GM12878 (cell line): Measurements from ENCODE around the gene SLC22A7. TPM values are rescaled to one million over a fixed set of nuclear protein-coding genes. Genes with fewer than 3 reads are reported as not detected.

Source experiments
- ATAC-seq: fragments of 200-7000 bp; cut with Tn5 transposase; 3 replicates; pipeline ENCODE4 v1.9.1; 2020; ENCODE audit warnings: mild to moderate bottlenecking, moderate library complexity
- BruUV-seq: library from RNA; stranded (reverse); fragments of 400-500 nt; replicated peaks from 2 replicates; lab custom pipeline; 2021; lab: Mats Ljungman, UMichigan
- CTCF ChIA-PET: fragments of 300-600 bp; sonication (Branson Sonifier 250); formaldehyde crosslinking; extraction: SDS; loops from one replicate; lab custom pipeline; 2021; ENCODE audit warnings: inconsistent platforms; lab: Yijun Ruan, JAX
- POLR2A ChIA-PET: fragments of 350-600 bp; formaldehyde crosslinking; extraction: SDS; loops from one replicate; lab custom pipeline; 2021; ENCODE audit warnings: inconsistent platforms; lab: Charles Lee
- RAD21 ChIA-PET: fragments of 300-600 bp; sonication (Branson Sonifier 250); formaldehyde crosslinking; loops from one replicate; lab custom pipeline; 2023; ENCODE audit warnings: antibody characterized with exemption; ENCODE audit not compliant: unreplicated experiment; lab: Charles Lee
- SMC1A ChIA-PET: fragments of 300-600 bp; sonication (Branson Sonifier 250); formaldehyde crosslinking; loops from one replicate; lab custom pipeline; 2023; ENCODE audit not compliant: unreplicated experiment, uncharacterized antibody; lab: Charles Lee
- DNase-seq: peaks from one replicate; pipeline ENCODE4 v3.0.0-alpha.2; 2011; ENCODE audit warnings: low read depth, low spot score
- FAIRE-seq: peaks from 3 replicates; lab custom pipeline; 2011; peaks lifted over from hg19 to GRCh38; lab: Jason Lieb, UNC
- H2AFZ ChIP-seq: 2 replicates; pipeline ENCODE4 v1.6.0; 2011; ENCODE audit warnings: low read depth, low read length, control low read depth; ENCODE audit not compliant: control insufficient read depth
- H3K27ac ChIP-seq: 2 replicates; pipeline ENCODE4 v1.5.1; 2011; ENCODE audit warnings: control low read depth; ENCODE audit not compliant: control insufficient read depth, insufficient read depth
- H3K27me3 ChIP-seq, 2 experiments: replicated peaks in 1 of 2; 2 replicates each; pipeline versions ENCODE4 v1.6.0 to v1.6.1; 2011; ENCODE audit warnings: low read length in 1 of 2; ENCODE audit not compliant: control insufficient read depth in 2 of 2, insufficient read depth in 2 of 2
- H3K36me3 ChIP-seq, 2 experiments: 2 replicates each; pipeline ENCODE4 v1.5.1; 2011; ENCODE audit warnings: low read length in 1 of 2; ENCODE audit not compliant: control insufficient read depth in 2 of 2, insufficient read depth in 2 of 2
- H3K4me1 ChIP-seq: 2 replicates; pipeline ENCODE4 v1.6.1; 2011; ENCODE audit warnings: mild to moderate bottlenecking, low read length, moderate library complexity, mixed read lengths; ENCODE audit not compliant: control insufficient read depth, insufficient read depth
- H3K4me2 ChIP-seq: 2 replicates; pipeline ENCODE4 v1.6.0; 2011; ENCODE audit warnings: control low read depth; ENCODE audit not compliant: control insufficient read depth, insufficient read depth
- H3K4me3 ChIP-seq: fragments of 200-600 bp; sonication (generic); 2 replicates; pipeline ENCODE4 v1.5.1; 2016
- H3K79me2 ChIP-seq: 2 replicates; pipeline ENCODE4 v1.6.0; 2011; ENCODE audit warnings: low read length; ENCODE audit not compliant: control insufficient read depth, insufficient read depth
- H3K9ac ChIP-seq: 2 replicates; pipeline ENCODE4 v1.8.0; 2011; ENCODE audit warnings: low read length, control low read depth, mixed read lengths; ENCODE audit not compliant: control insufficient read depth, insufficient read depth
- H3K9me3 ChIP-seq: replicated peaks from 3 replicates; pipeline ENCODE4 v1.5.1; 2011; ENCODE audit warnings: mild to moderate bottlenecking, low read length; ENCODE audit not compliant: control insufficient read depth, insufficient read depth
- H4K20me1 ChIP-seq: 2 replicates; pipeline ENCODE4 v1.6.0; 2011; ENCODE audit not compliant: control insufficient read depth, insufficient read depth
- EZH2 ChIP-seq: IDR thresholded peaks from 2 replicates; pipeline ENCODE4 v1.6.1; 2012; ENCODE audit warnings: low read depth, mild to moderate bottlenecking, control low read depth, inconsistent platforms, low read length, borderline replicate concordance; ENCODE audit not compliant: control insufficient read depth
- GATAD2B ChIP-seq: fragments of 450-650 bp; conservative IDR thresholded peaks from 2 replicates; pipeline ENCODE4 v1.6.1; 2017; ENCODE audit warnings: low read depth, mild to moderate bottlenecking, moderate library complexity
- HDAC6 ChIP-seq: fragments of 200-600 bp; sonication (generic); IDR thresholded peaks from one replicate; pipeline ENCODE4 v1.8.0; 2017; ENCODE audit warnings: antibody characterized with exemption; ENCODE audit not compliant: unreplicated experiment
- MEF2B ChIP-seq: fragments of 450-650 bp; IDR thresholded peaks from 2 replicates; pipeline ENCODE4 v1.6.1; 2018; ENCODE audit warnings: mild to moderate bottlenecking, moderate library complexity; ENCODE audit not compliant: partially characterized antibody, poor library complexity, severe bottlenecking
- NR2F1 ChIP-seq: fragments of 450-650 bp; conservative IDR thresholded peaks from 2 replicates; pipeline ENCODE4 v1.6.1; 2017; ENCODE audit warnings: mild to moderate bottlenecking
- NRF1 ChIP-seq: conservative IDR thresholded peaks from 2 replicates; pipeline ENCODE4 v1.6.1; 2011; ENCODE audit warnings: mild to moderate bottlenecking, low read depth, low read length, improper control_type of control experiment
- PAX8 ChIP-seq: fragments of 450-650 bp; IDR thresholded peaks from 2 replicates; pipeline ENCODE4 v1.6.1; 2017; ENCODE audit warnings: mild to moderate bottlenecking, moderate library complexity
- POLR2AphosphoS5 ChIP-seq: IDR thresholded peaks from 2 replicates; pipeline ENCODE4 v1.6.1; 2011; ENCODE audit warnings: mild to moderate bottlenecking, low read length, inconsistent platforms
- POU2F2 ChIP-seq: IDR thresholded peaks from 3 replicates; pipeline ENCODE4 v1.6.1; 2011; ENCODE audit warnings: low read depth, mild to moderate bottlenecking, low read length, borderline replicate concordance
- SKIL ChIP-seq: fragments of 450-650 bp; IDR thresholded peaks from 2 replicates; pipeline ENCODE4 v1.6.1; 2017; ENCODE audit warnings: mild to moderate bottlenecking, low read depth, inconsistent platforms; ENCODE audit not compliant: poor library complexity, severe bottlenecking
- SP1 ChIP-seq: IDR thresholded peaks from one replicate; pipeline ENCODE4 v1.6.1; 2011; ENCODE audit warnings: low read depth, low read length
- SREBF1 ChIP-seq: IDR thresholded peaks from 2 replicates; pipeline ENCODE4 v1.6.1; 2012; ENCODE audit warnings: mild to moderate bottlenecking, low read length
- ZNF24 ChIP-seq: fragments of 450-650 bp; IDR thresholded peaks from 2 replicates; pipeline ENCODE4 v1.6.1; 2017; ENCODE audit warnings: antibody characterized with exemption, mild to moderate bottlenecking
- WGBS: methylation state at CpG from one replicate; pipeline ENCODE4 v1.1.6; 2016; ENCODE audit warnings: low lambda C conversion rate; ENCODE audit not compliant: insufficient replicate concordance, insufficient coverage; ENCODE audit errors: missing lambda C conversion rate; 5-methylcytosine and 5-hydroxymethylcytosine counted together
- in situ Hi-C: fragments of 300-500 bp; cut with MboI; formaldehyde crosslinking; loops from 9 replicates; pipeline ENCODE4 v1.14.3; 2018; ENCODE audit warnings: mixed read lengths
- intact Hi-C: fragments of 100-400 bp; cut with micrococcal nuclease; formaldehyde crosslinking; loops from one replicate; pipeline ENCODE4 v1.14.2; 2022; ENCODE audit not compliant: unreplicated experiment
- polyA plus RNA-seq, 11 experiments: library from polyadenylated mRNA; depleted of rRNA in 4 of 11; unstranded in 6 of 11; stranded (reverse) in 5 of 11; fragments of >200 nt; fragmentation: Nextera tagmentation in 4 of 11; fragmentation: Illumina TruSeq in 1 of 11; extraction: Ambion mirVana in 4 of 11; extraction: Trizol in 1 of 11; gene quantifications; 1 replicate in 1 of 11; 2 replicates in 10 of 11; pipeline versions ENCODE4 v1.2.1 to v1.2.3, GENCODE V29; 2011 to 2016; ENCODE audit warnings: inconsistent platforms in 2 of 11, missing spikeins in 2 of 11, low read depth in 1 of 11
- total RNA-seq, 4 experiments: library from RNA; depleted of rRNA in 3 of 4; stranded (reverse); fragments of >200 nt in 3 of 4; fragmentation: Illumina TruSeq in 1 of 4; extraction: Trizol in 1 of 4; gene quantifications; 2 replicates each; pipeline versions ENCODE4 v1.2.1 to v1.2.3, GENCODE V29; 2013 to 2021
- TF ChIP-seq, protein P1 (sequence below): fragments of 450-650 bp; IDR thresholded peaks from 2 replicates; pipeline ENCODE4 v1.6.1; 2018; ENCODE audit warnings: borderline replicate concordance, mild to moderate bottlenecking; ENCODE audit not compliant: partially characterized antibody
- TF ChIP-seq, protein P2 (sequence below): IDR thresholded peaks from 2 replicates; pipeline ENCODE4 v1.6.1; 2011; ENCODE audit warnings: borderline replicate concordance, low read depth, mild to moderate bottlenecking, moderate library complexity, mixed read lengths, low read length; ENCODE audit not compliant: insufficient read depth; ENCODE audit errors: extremely low read length

The SLC22A7 gene
- total and polyA plus RNA-seq, 10 of the 15 experiments (the other 5 are each of a cell fraction or from before 2014, with no cell fraction given): 0.08 to 0.31 TPM; not detected in 8

DNA sequence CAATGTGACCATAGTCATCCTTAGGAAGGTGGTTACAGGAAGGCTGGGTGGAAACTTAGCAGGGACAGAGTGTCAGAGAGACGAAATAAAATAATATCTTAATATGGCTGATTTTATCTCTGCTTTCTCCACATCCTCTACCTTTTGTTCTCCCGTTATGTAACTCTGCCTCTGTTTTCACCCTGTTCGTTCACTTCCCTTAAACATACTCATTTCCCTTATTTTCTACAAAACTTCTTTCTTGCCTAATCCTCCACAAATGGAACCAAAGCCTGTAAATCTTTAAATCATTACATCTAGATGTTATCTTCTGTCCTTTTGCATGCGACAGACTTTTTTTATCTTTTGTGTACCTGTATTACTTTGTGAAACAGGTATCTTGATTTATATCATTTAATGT lies 33.8 kb downstream of the SLC22A7 start:
- no peaks in the 10 kb centered on the region for H3K27me3 ChIP-seq
- intact Hi-C loops: no loop called here
- DNase-seq (no peak), FAIRE-seq (no peak), ATAC-seq (no peak)
- H3K79me2 ChIP-seq: no peaks in the 10 kb centered on the region
- no peak overlapping the region for H3K4me3 ChIP-seq
- RAD21 ChIA-PET: no interaction called here
- no peak overlapping the region for H3K4me2 ChIP-seq
- TF ChIP-seq POU2F2 (no peak), HDAC6 (no peak), EZH2 (no peak), ZNF24 (no peak), NR2F1 (no peak), MEF2B (no peak), PAX8 (no peak), SP1 (no peak), SREBF1 (no peak), POLR2AphosphoS5 (no peak), NRF1 (no peak), GATAD2B (no peak), SKIL (no peak)
- TF ChIP-seq, protein P1, sequence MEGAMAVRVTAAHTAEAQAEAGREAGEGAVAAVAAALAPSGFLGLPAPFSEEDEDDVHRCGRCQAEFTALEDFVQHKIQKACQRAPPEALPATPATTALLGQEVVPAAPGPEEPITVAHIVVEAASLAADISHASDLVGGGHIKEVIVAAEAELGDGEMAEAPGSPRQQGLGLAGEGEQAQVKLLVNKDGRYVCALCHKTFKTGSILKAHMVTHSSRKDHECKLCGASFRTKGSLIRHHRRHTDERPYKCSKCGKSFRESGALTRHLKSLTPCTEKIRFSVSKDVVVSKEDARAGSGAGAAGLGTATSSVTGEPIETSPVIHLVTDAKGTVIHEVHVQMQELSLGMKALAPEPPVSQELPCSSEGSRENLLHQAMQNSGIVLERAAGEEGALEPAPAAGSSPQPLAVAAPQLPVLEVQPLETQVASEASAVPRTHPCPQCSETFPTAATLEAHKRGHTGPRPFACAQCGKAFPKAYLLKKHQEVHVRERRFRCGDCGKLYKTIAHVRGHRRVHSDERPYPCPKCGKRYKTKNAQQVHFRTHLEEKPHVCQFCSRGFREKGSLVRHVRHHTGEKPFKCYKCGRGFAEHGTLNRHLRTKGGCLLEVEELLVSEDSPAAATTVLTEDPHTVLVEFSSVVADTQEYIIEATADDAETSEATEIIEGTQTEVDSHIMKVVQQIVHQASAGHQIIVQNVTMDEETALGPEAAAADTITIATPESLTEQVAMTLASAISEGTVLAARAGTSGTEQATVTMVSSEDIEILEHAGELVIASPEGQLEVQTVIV: no peak
- TF ChIP-seq, protein P2, sequence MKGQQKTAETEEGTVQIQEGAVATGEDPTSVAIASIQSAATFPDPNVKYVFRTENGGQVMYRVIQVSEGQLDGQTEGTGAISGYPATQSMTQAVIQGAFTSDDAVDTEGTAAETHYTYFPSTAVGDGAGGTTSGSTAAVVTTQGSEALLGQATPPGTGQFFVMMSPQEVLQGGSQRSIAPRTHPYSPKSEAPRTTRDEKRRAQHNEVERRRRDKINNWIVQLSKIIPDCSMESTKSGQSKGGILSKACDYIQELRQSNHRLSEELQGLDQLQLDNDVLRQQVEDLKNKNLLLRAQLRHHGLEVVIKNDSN: no peak
- no peaks in the 10 kb centered on the region for H3K9me3 ChIP-seq
- CTCF ChIA-PET: no interaction called here
- H2AFZ ChIP-seq: no peak overlapping the region
- BruUV-seq: no TSS peak
- POLR2A ChIA-PET: no interaction called here
- SMC1A ChIA-PET: no interaction called here
- H4K20me1 ChIP-seq: no peaks in the 10 kb centered on the region
- no peak overlapping the region for H3K27ac ChIP-seq
- H3K36me3 ChIP-seq: peaks cover 0 to 14% of the 10 kb centered on the region in 2 experiments; a peak in 3 of 4 replicates
- no peak overlapping the region for H3K9ac ChIP-seq
- in situ Hi-C loops: no loop called here
- WGBS: 48% methylated on average over 4 of the region's 4 CpGs
- peaks cover under 1% of the 10 kb centered on the region; the same call in 1 of the 2 replicates for H3K4me1 ChIP-seq
